Amygdala (tissue), 56 donors: ENCODE measurements around the gene DR1.
"Not testable (repeated sequence)": the region's sequence is repeated elsewhere in the genome, so short reads cannot be mapped to it uniquely, and the experiment has no call there.

Experiments
- DNase-seq, 56 donors: peaks; one replicate each; lab custom pipeline; 2025; lab: John Stamatoyannopoulos, UW

DR1 gene

DNA sequence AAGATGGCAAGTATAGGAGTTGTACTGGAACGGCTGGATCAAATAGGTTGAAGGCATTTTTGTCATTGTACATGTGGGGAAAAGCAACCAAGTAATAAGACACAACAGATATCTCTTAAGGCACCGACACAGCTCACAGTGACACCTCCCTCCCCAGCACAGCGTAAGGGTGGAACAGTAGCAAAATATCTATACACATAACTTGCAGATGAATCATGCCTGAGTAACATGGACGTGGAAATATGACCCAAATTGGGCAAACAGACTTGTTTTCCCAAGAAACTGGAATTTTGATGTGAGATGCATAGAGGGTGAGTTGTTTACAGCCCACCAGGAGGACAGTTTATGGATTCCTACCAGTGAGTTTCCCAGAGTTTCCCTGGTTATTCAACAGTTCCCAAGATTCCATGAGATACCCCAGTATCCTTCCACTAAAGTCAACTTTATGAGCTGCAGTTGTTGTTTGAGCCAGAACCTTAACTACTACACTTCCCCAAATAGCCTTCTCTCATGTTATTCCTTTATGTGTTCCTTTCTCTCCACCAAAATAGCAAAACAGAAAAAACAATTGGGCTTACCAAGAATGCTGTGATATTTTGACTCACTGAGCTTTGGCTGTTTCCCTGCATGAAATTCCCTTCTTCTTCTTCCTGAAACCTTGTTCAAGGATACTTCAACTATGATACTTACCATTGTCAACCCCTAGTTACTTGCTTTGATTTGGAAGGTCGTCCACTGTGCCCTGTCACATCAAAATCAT, 7.1 kb upstream of the DR1 start:
- DNase-seq, result no peak

DNA sequence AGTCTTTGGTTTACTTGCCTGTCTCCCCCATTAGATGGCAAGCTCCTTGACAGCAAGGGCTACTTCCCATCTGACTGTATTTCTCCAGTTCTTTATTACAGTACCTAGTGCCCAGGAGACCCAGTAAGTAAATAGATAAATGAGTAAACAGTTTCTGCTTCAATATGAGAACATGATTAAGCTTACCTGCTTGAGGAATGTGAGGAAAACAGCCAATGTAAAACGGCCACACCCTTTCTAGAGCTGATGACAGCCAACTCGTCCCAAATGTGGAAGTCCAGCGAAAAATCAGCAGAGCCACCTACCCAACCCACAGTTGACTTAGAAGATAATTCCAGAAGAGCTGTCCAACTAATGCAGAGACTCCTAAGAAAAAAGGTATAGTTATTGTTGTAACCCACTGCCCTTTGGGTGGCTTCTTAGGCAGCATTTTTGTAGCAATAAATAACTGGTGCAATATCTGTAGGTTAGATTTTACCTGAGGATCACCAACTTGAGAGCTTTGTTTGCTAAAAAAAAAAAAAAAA, 6.5 kb upstream of the DR1 start:
- no peak for DNase-seq

DNA sequence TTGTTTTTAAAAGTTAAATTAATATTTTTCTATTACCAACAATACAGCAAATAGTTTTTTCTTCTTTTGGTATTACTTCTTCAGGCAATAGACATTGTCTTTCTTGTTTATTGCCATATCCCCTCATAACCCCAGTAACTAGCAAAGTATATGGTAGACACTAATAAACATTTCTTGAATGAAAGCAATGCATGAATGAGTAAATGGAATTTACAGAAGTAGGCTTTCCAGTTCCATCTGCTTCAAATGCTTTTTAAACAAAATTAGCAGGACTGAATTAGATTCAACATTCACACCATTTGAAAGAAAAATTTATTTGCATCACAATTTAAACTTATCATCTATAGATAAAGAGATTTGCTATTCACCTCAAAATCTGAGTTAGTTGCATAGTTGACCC, 5.6 kb upstream of the DR1 start:
- no peak for DNase-seq

DNA sequence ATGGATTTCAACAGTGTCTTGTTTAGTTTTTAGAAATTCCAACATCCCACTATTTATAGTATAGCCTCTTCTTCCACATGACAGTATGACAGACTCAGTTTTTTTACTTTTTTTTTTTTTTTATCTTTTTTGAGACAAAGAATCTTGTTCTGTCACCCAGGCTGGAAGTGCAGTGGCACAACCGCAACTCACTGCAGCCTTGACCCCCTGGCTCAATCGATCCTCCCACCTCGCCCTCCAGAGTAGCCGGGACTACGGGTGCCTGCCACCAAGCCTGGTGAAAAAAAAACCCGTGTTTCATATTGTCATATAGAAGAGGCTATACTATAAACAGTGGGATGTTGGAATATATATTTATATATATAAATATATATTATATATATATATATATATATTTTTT, 1.2 kb upstream of the DR1 start:
- no peak for DNase-seq

DNA sequence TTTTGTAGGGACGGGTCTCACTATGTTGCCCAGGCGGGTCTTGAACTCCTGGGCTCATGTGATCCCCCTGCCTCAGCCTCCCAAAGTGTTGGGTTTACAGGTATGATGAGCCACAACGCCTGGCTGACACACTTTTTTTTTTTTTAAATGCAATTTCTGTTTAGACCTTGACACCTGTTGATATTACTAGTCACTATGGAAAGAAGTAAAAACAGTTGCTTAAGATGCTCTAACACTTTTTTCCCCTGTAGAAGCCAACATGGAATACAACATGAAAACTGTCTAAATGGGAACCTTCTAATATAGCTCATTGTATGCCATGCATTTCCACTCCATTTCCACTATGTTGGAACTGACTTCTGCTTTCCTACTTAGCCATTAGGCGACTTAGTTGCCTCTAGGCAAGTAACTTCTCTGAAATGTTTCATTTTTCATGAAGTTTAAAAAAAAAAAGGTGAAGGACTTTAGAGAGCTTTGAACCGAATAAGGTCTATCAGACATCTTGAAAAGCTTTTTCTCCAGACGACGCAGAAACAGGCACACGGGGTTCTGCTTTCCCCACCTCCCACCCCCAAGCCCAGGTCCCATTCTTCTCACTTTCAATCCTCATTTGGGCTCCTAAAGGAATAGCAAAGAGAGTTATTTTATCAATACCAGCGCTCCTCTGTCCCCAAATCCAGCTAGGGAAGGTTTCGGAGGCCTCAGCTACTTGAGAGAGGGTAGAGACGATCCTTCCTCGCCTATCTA, 648 bp upstream of the DR1 start:
- peak in 1 of 56 donors; percentile 74 for DNase-seq

DNA sequence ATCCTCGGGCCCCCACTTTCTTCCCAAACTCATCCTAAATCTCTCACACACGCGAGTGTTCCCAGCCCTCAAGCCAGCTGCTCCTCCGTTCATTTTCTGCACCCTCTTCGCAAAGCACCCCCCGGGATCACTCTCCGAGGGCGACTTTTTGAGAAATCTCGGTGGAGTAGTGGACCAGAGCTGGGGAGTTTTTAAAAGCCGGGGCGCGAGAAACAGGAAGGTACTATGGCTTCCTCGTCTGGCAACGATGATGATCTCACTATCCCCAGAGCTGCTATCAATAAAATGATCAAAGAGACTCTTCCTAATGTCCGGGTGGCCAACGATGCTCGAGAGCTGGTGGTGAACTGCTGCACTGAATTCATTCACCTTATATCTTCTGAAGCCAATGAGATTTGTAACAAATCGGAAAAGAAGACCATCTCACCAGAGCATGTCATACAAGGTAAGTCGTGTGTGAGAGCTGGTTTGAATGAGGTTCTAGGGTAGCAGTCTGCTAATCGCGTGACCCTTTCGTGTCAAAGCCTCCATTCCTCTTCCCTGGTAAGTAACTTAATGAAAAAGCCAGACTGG, 800 bp downstream of the DR1 start:
- peak in 4 of 56 donors; percentile 25 to 53 (median 39) for DNase-seq

DNA sequence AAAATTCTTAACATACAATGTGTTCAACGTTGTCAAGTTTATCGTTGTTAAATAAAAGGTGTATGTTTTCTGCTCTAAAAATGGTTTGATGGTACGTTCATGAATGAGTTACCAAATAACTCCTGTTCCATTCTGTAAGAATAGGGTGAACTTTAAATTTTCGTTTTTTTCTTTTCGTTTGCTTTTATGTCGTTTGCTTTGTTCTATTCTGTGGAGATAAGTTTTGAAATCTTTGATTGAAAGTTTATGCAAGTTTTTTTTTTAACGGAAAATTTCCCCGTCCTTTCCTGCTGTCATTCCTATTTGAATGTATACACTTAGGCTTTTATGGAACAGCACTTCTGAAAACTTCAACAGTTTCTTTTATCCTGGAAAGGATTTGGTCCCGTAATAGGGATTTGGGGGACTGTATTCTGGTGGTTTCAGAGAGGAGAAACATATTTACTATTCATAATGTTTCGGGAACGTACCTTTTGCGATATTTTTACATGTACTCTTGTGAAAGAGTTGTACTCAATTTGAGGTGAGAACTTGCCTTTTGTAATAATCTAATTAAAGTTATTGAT, 1.7 kb downstream of the DR1 start:
- DNase-seq, result no peak

DNA sequence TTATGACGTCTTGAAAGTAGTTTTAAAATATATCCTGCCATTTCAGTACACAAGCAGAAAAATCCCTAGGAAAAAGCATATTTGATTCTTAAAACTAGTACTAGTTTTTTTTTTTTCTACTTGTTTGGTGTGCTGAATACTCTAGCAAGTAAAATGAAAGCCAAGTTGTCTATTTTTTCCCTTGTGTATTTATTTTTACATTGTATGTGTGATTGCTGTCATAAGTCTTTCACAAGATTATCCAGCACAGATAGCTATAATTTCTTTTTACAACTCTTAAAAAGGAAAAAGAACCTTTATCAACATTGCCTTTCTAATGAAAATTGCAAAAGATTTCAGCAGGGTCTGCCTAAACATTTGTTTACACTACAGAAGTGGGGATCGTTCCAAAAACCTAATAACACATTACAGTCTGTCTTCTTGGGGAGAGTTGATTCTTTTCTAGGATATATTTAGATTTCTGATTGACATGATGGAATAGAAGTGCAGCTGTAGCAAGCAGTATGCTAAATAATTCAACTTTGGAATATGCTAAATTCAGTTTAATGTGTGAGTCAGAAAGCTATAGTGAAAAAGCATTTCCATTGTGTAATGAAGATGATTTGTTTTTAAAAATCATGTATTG, 2.5 kb downstream of the DR1 start:
- DNase-seq, result no peak

DNA sequence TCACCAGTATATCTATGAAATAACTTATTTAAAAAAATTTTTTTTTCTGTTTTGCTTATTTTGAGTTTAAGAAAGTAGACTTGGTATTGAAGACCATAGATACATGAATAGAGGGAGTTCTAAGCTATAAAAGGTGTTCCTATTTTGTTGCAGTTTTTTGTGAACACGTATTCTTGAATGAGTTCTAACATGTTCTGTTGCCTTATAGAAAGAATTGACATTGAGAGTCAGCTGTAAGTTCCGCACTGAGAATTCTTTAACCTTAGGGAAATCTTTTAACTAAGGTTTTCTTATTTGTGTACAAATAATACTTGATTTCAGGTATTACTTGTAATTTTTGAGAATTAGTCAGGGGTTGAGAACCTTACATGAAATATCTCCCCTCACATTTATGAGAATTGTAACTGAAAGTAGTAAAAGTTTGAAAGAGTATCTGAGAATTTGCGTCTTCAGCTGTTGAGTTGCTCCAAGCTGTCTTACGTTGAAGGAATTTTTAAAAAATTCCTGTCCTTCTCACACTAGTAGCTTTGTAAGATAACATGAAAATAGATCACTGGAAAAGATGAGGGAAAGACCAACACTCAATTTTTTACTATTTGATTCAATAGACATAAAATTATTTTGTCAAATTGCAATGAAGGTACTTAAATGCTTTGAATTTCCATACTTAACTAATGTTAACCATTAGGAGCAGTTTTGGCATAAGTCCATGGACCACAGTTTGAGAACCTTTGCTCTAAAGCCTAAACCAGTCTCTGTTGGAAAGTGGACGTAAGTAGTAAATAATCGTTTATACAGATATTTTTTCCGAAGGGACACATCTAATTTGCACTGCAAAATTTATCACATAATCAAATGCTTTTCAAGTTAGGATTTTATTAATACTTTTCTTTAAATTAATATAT, 3.8 kb downstream of the DR1 start:
- no peak for DNase-seq

DNA sequence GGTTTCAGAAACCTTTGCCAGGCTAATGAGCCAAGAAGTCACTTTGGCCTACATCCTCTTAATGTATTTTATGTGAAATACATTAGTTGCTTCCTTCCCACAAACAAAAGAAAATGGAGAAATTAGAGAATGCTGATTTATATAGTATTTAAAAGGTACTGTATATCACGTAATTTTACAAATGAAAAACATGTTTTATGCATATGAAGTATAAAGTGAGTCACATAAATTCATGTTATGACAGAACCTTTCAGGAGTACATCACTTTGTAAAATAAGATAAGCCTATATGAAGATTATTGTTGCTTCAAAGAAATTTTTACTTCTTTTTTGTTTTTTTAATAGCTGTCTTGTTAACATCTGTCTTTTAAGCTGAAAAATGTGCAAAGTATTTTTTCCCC, 4.6 kb downstream of the DR1 start:
- DNase-seq, result no peak

DNA sequence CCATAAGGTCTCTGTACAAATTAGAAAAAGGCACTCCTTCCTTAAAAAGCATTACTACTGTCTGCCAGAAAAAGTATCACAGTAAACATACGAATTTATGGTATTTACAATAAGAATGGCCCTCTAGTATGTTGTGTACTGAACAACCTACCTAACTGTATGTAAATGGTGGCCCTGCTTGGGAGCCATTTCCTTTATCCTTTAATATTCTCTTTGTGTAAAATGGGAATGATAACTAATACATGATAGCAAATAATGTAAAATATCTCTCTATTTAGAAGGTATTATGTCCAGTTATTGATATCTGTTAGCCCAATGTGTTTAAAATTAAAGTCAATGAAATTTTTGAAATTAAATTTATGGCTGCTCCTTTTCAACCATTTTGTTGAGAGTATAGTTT, 5.2 kb downstream of the DR1 start:
- no peak for DNase-seq

DNA sequence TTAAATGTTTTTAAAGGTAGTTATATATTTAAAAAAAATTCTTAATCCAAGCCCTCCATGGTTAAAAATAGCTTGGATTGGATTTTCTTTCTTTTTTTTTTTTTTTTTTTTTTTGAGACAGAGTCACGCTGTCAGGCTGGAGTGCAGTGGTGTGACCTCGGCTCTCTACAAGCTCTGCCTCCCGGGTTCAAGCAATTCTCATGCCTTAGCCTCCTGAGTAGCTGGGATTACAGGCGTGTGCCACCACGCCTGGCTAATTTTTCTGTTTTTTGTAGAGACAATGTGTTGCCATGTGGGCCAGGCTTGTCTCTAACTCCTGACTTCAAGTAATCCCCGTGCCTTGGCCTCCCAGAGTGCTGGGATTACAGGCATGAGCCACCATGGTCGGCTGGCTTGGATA, 5.6 kb downstream of the DR1 start:
- not testable (repeated sequence) for DNase-seq

DNA sequence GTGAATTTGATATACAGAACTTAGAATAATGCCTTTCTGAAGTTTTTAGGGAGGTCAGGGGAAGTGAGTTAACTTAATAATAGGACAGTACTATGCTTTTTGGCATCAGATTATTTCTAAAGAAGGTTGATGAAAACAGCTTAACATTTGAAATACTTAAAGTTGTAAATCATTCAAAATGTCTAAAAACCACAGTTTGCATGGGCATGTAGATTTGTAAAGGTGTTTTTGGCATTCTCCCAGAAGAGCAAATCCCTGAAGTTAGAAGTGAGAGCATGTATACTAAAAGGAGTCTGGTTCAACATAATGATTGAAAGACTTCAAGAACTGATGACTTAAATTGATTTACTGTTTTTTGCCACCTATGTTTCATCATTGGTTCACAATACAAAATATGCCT, 6.7 kb downstream of the DR1 start:
- no peak for DNase-seq

DNA sequence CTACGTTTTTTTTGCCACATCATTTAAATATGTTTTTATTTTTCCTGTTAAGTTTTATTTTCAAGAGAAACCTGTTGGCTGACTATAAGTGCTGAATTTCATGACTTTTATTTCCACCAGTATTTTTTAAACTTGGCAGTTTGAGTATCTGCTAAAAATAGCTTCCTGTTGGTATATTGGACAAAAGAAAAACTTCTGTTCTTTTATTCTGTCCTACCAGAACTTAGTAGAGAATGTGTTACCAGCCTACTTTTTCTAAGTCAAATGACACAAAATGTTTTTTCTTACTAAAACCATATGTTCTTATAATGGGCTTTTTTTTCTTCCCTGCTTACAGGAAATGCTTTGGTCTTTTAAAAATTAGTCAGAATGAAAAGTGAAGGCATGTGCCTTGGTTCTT, 7.6 kb downstream of the DR1 start:
- DNase-seq, result no peak

DNA sequence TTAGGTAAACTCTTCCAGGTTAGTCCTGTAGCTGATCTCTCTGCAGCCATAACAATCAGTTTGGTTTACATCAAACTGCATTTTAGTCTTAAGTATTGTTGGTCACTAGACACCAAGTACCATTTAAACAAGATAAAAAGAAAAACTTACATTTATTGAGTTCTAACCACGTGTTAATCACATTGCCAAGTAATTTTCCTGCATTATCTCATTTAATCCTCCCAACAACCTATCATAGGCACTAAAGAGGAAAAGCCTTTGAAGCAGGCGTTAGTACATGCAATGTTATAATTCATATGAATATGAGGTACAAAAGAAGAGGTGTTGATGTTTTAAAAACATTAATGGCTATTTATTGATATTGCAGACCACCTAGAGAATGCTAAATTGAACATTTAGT, 9.0 kb downstream of the DR1 start:
- DNase-seq, result no peak

DNA sequence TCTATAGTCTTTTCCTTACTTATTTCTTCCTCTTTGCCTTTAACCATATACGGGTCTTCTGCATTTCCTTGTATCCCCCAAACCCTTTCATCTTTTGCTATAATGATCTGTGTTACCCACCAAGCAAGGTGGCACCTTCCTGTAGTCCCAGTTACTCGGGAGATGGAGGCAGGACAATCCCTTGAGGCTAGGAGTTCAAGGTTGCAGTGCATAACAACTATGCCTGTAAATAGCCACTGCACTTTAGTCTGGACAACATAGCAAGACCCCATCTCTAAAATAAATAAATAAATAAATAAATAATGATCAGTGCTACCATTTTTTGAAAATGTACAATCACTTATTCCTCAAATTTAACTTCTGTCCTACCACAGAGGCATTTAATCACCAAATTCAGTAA, 11.5 kb downstream of the DR1 start:
- DNase-seq, result no peak

DNA sequence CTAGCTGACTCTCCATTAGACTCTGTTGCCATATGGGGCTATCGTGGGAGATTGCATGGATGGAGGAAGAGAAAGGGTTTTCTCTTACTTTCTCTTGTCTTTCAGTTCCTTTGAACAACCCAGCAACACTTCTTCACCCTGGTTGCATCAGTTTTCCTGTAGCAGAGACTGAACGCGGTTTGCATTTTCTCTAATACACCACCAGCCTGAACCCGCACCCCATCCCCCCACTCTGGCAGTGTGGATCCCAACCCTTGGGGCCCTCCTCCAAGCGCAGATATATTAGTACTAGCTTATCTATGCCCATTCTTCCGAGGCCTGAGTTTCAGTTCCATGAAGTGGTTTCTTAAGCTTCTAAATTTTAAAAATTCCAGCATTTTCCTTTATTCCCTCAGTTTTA, 12.6 kb downstream of the DR1 start:
- peak in 3 of 56 donors; percentile 1 to 11 (median 3) for DNase-seq

DNA sequence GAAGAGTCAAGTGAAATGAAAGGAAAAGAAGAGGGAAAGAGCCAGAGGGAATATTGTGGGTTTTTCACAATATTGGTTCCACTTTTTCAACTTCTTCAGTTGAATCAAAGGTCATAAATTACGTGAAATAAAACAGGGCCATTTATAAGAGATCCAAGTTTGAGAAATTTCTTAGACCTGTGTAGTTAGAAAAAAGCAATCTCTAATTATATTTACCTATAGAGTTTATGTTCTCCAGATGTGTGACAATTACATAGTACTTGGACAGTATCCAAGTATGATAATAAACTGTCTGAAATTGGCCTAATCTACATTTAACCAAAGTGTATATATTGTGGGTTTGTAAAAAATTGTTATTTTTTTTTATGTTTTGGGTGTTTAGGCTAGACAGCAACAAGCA, 14.4 kb downstream of the DR1 start:
- no peak for DNase-seq

DNA sequence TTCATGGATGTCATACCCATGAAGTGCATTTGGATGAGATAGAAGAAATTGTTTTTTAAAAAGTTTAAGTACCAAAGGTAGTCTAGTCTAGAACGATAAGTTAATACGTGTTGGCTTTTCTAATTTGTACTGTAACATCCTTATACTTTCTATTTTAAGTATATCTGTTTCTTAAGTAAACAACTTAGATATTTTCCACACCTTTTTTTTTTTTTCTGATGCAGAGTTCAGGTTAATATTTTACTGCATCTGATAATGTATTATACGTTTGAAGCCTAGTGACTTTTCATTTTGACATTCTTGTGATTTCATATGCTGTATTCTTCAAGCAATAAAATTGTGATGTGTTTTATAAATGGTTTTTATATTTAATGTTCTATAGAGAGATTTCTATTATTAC, 16.5 kb downstream of the DR1 start:
- DNase-seq, result no peak

DNA sequence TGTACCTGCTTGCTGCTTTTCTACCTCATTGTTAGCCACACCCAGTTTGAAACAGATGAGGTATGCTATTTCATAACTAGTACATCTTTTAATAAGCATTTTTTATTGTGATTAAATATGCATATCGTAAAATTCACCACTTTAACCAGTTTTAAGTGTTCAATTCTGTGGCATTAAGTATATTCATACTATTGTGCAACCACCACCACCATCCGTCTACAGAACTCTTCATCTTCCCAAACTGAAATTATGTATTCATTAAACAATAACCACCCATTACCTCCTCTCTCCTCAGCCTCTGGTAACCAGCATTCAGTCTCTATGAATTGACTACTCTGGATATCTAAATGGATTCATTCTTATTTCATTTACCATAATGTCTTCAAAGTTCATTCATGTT, 20.1 kb downstream of the DR1 start:
- no peak for DNase-seq
